Sigmoid colon (tissue), 4 donors: ENCODE data around the gene CCN2.

Experiments
- EP300 ChIP-seq, 4 donors: sonication (generic); formaldehyde crosslinking; IDR thresholded peaks; one replicate each; pipeline ENCODE4 v1.6.1; 2017; ENCODE audit warnings: antibody characterized with exemption in 4 of 4
- POLR2A ChIP-seq, 2 donors: fragments of 450-650 bp; IDR thresholded peaks; one replicate each; pipeline ENCODE4 v1.6.1; 2016; ENCODE audit warnings: antibody characterized with exemption in 2 of 2, mild to moderate bottlenecking in 2 of 2, moderate library complexity in 2 of 2
- TF ChIP-seq, protein P1 (sequence below), 4 experiments: fragments of 450-650 bp in 3 of 4; fragments of 200-600 bp in 1 of 4; IDR thresholded peaks; one replicate each; pipeline ENCODE4 v1.5.1; 2016 to 2019; ENCODE audit warnings: antibody characterized with exemption in 4 of 4, mild to moderate bottlenecking in 3 of 4, moderate library complexity in 2 of 4

DNA sequence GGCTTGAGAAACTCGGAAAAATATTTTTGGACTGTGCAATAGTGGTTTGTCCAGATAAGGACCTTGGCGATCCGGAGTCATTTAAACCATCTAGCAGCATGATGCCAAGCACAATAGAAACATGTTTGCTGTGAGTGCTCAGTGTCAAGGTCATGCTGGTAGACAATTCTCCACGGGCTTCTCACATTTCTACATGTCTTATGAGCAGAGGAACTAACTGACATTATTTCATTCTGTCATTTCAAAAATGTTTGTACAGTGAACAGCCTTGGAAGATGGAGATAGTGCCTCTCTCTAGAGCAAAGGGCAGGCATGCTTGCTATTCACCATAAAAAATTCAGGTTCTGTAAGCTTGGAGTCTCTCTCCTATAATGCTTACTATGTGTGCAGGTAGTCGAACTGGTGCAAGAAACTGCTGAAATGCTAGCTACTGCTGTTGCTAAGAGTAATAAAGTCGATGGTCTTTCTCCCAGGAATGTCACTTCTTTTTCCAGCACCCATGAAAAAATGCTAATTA, 25.4 kb upstream of the CCN2 start:
- TF ChIP-seq, protein P1, sequence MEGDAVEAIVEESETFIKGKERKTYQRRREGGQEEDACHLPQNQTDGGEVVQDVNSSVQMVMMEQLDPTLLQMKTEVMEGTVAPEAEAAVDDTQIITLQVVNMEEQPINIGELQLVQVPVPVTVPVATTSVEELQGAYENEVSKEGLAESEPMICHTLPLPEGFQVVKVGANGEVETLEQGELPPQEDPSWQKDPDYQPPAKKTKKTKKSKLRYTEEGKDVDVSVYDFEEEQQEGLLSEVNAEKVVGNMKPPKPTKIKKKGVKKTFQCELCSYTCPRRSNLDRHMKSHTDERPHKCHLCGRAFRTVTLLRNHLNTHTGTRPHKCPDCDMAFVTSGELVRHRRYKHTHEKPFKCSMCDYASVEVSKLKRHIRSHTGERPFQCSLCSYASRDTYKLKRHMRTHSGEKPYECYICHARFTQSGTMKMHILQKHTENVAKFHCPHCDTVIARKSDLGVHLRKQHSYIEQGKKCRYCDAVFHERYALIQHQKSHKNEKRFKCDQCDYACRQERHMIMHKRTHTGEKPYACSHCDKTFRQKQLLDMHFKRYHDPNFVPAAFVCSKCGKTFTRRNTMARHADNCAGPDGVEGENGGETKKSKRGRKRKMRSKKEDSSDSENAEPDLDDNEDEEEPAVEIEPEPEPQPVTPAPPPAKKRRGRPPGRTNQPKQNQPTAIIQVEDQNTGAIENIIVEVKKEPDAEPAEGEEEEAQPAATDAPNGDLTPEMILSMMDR (IDR thresholded peaks at IDR 0.05) = no peak
- no peak for TF ChIP-seq POLR2A (IDR thresholded peaks at IDR 0.05)
- no peak for TF ChIP-seq EP300 (IDR thresholded peaks at IDR 0.05)
